IMR-90 (cell line): ENCODE measurements around the gene THRB. TPM values are rescaled to one million over a fixed set of nuclear protein-coding genes. Genes with fewer than 3 reads are reported as not detected.

Experiments used
- ATAC-seq: fragments of 200-7000 bp; cut with Tn5 transposase; 2 replicates; pipeline ENCODE4 v1.9.1; 2020; ENCODE audit warnings: low read depth, mild to moderate bottlenecking, moderate library complexity
- BruUV-seq: library from RNA; stranded (reverse); fragments of 400-500 nt; replicated peaks from 2 replicates; lab custom pipeline; 2021; lab: Mats Ljungman, UMichigan
- CTCF ChIA-PET: fragments of 300-600 bp; formaldehyde crosslinking; extraction: SDS; loops from one replicate; lab custom pipeline; 2021; ENCODE audit warnings: antibody characterized with exemption; lab: Yijun Ruan, JAX
- POLR2A ChIA-PET: fragments of 300-600 bp; sonication (Branson Sonifier 250); formaldehyde crosslinking; loops from one replicate; lab custom pipeline; 2022; ENCODE audit warnings: antibody characterized with exemption; ENCODE audit not compliant: unreplicated experiment; lab: Charles Lee
- DNase-seq: peaks from one replicate; pipeline ENCODE4 v3.0.0; 2013
- H2AFZ ChIP-seq: replicated peaks from 2 replicates; pipeline ENCODE3; 2013; ENCODE audit warnings: low read length, mild to moderate bottlenecking; ENCODE audit not compliant: poor library complexity
- H2AK5ac ChIP-seq: 2 replicates; pipeline ENCODE4 v1.6.1; 2013; ENCODE audit warnings: low read depth, low read length, inconsistent platforms
- H2AK9ac ChIP-seq: replicated peaks from 2 replicates; pipeline ENCODE3; 2013; ENCODE audit warnings: mild to moderate bottlenecking, low read depth, low read length, moderate library complexity; ENCODE audit not compliant: poor library complexity
- H2BK120ac ChIP-seq: 2 replicates; pipeline ENCODE4 v1.6.1; 2013; ENCODE audit warnings: low read depth, low read length, inconsistent platforms
- H2BK15ac ChIP-seq: 3 replicates; pipeline ENCODE4 v1.6.1; 2013; ENCODE audit warnings: low read depth, low read length, inconsistent platforms
- H2BK20ac ChIP-seq: 2 replicates; pipeline ENCODE4 v1.6.1; 2013; ENCODE audit warnings: low read depth, mild to moderate bottlenecking, inconsistent platforms, low read length, moderate library complexity
- H2BK5ac ChIP-seq: 2 replicates; pipeline ENCODE4 v1.6.1; 2013; ENCODE audit warnings: mild to moderate bottlenecking, low read depth, low read length, inconsistent platforms; ENCODE audit not compliant: poor library complexity, severe bottlenecking
- H3K14ac ChIP-seq: replicated peaks from 2 replicates; pipeline ENCODE4 v1.6.1; 2013; ENCODE audit warnings: low read depth, low read length, inconsistent platforms
- H3K18ac ChIP-seq: 2 replicates; pipeline ENCODE4 v1.6.1; 2013; ENCODE audit warnings: low read depth, low read length, control low read depth
- H3K23ac ChIP-seq: 2 replicates; pipeline ENCODE4 v1.6.1; 2013; ENCODE audit warnings: low read depth, low read length, inconsistent platforms
- H3K27ac ChIP-seq: 2 replicates; pipeline ENCODE4 v1.5.1; 2013; ENCODE audit warnings: mild to moderate bottlenecking, control low read depth, low read length; ENCODE audit not compliant: insufficient read depth
- H3K27me3 ChIP-seq: 2 replicates; pipeline ENCODE4 v1.6.1; 2013; ENCODE audit warnings: low read length; ENCODE audit not compliant: control insufficient read depth, insufficient read depth
- H3K36me3 ChIP-seq: 2 replicates; pipeline ENCODE4 v1.6.1; 2013; ENCODE audit warnings: low read length, mixed read lengths; ENCODE audit not compliant: control insufficient read depth, insufficient read depth
- H3K4ac ChIP-seq: 2 replicates; pipeline ENCODE4 v1.6.1; 2013; ENCODE audit warnings: low read depth, low read length, inconsistent platforms
- H3K4me1 ChIP-seq: 2 replicates; pipeline ENCODE4 v1.6.1; 2013; ENCODE audit warnings: low read length, mixed read lengths; ENCODE audit not compliant: control insufficient read depth, insufficient read depth
- H3K4me2 ChIP-seq: 2 replicates; pipeline ENCODE4 v1.6.1; 2013; ENCODE audit warnings: low read depth, mild to moderate bottlenecking, control low read depth, low read length, moderate library complexity
- H3K4me3 ChIP-seq: 2 replicates; pipeline ENCODE4 v1.5.1; 2013; ENCODE audit warnings: low read depth, mild to moderate bottlenecking, control low read depth, low read length, moderate library complexity; ENCODE audit not compliant: insufficient read depth
- H3K56ac ChIP-seq: 2 replicates; pipeline ENCODE4 v1.6.1; 2013; ENCODE audit warnings: low read length, inconsistent platforms; ENCODE audit not compliant: insufficient read depth; ENCODE audit errors: extremely low read depth
- H3K79me1 ChIP-seq, 2 experiments: 2 replicates each; pipeline ENCODE4 v1.6.1; 2013; ENCODE audit warnings: low read length in 2 of 2, inconsistent platforms in 1 of 2, low read depth in 1 of 2
- H3K9ac ChIP-seq: 2 replicates; pipeline ENCODE4 v1.6.1; 2013; ENCODE audit warnings: low read depth, low read length, control low read depth
- H3K9me1 ChIP-seq: 2 replicates; pipeline ENCODE4 v1.6.1; 2013; ENCODE audit warnings: low read length, inconsistent platforms; ENCODE audit not compliant: insufficient read depth
- H3K9me3 ChIP-seq: 2 replicates; pipeline ENCODE4 v1.6.1; 2013; ENCODE audit warnings: low read length; ENCODE audit not compliant: control insufficient read depth, insufficient read depth
- H4K20me1 ChIP-seq: 2 replicates; pipeline ENCODE4 v1.6.1; 2013; ENCODE audit warnings: low read length, inconsistent platforms; ENCODE audit not compliant: insufficient read depth
- H4K5ac ChIP-seq: 2 replicates; pipeline ENCODE4 v1.6.1; 2013; ENCODE audit warnings: mild to moderate bottlenecking, low read depth, low read length, control low read depth
- H4K8ac ChIP-seq, 2 experiments: 2 replicates each; pipeline ENCODE4 v1.6.1; 2013; ENCODE audit warnings: low read depth in 2 of 2, low read length in 2 of 2, control low read depth in 1 of 2, inconsistent platforms in 1 of 2
- H4K91ac ChIP-seq: 2 replicates; pipeline ENCODE4 v1.6.1; 2013; ENCODE audit warnings: low read depth, low read length, inconsistent platforms; ENCODE audit not compliant: insufficient read depth
- BHLHE40 ChIP-seq: fragments of 150-350 bp; IDR thresholded peaks from 2 replicates; pipeline ENCODE4 v1.6.1; 2016; ENCODE audit warnings: mild to moderate bottlenecking, low read depth, low read length
- CEBPB ChIP-seq: IDR thresholded peaks from 2 replicates; pipeline ENCODE4 v1.6.1; 2012; ENCODE audit warnings: low read depth, low read length, improper control_type of control experiment
- FOS ChIP-seq: fragments of 150-350 bp; IDR thresholded peaks from 2 replicates; pipeline ENCODE4 v1.6.1; 2016; ENCODE audit warnings: low read depth, low read length
- MAFK ChIP-seq: IDR thresholded peaks from 2 replicates; pipeline ENCODE4 v1.6.1; 2012; ENCODE audit warnings: low read depth, low read length, improper control_type of control experiment
- MAZ ChIP-seq: IDR thresholded peaks from 2 replicates; pipeline ENCODE4 v1.6.1; 2012; ENCODE audit warnings: low read depth, mild to moderate bottlenecking, low read length, improper control_type of control experiment, moderate library complexity, borderline replicate concordance
- MXI1 ChIP-seq: IDR thresholded peaks from 2 replicates; pipeline ENCODE4 v1.6.1; 2012; ENCODE audit warnings: low read depth, mild to moderate bottlenecking, low read length, moderate library complexity, borderline replicate concordance
- POLR2A ChIP-seq: IDR thresholded peaks from 2 replicates; pipeline ENCODE4 v1.6.1; 2012; ENCODE audit warnings: mild to moderate bottlenecking, low read depth, low read length
- RAD21 ChIP-seq: IDR thresholded peaks from 2 replicates; pipeline ENCODE4 v1.6.1; 2012; ENCODE audit warnings: low read length, improper control_type of control experiment
- RCOR1 ChIP-seq: IDR thresholded peaks from 2 replicates; pipeline ENCODE4 v1.6.1; 2012; ENCODE audit warnings: mild to moderate bottlenecking, low read length, improper control_type of control experiment; ENCODE audit not compliant: insufficient replicate concordance
- RFX5 ChIP-seq: IDR thresholded peaks from 2 replicates; pipeline ENCODE4 v1.8.0; 2012; ENCODE audit warnings: low read depth, mild to moderate bottlenecking, low read length, moderate library complexity
- WGBS, 2 experiments: methylation state at CpG; one replicate each; pipeline versions ENCODE4 v1.1.5 to v1.1.7; 2013; ENCODE audit warnings: missing lambda C conversion rate in 2 of 2; ENCODE audit not compliant: insufficient read length in 1 of 2; ENCODE audit errors: extremely low coverage in 2 of 2; 5-methylcytosine and 5-hydroxymethylcytosine counted together
- dilution Hi-C: fragments of 300-500 bp; cut with HindIII; formaldehyde crosslinking; loops from one replicate; pipeline ENCODE4 v1.14.3; 2018; ENCODE audit warnings: low sequenced_read_pairs; ENCODE audit not compliant: unreplicated experiment
- in situ Hi-C: fragments of 300-500 bp; cut with MboI; formaldehyde crosslinking; loops from 3 replicates; pipeline ENCODE4 v1.14.3; 2019; ENCODE audit warnings: low sequenced_read_pairs, inconsistent platforms, mixed read lengths
- intact Hi-C: fragments of 100-400 bp; cut with micrococcal nuclease; formaldehyde crosslinking; loops from 2 replicates; pipeline ENCODE4 v1.10.0; 2022
- polyA plus RNA-seq, 3 experiments: library from polyadenylated mRNA; depleted of rRNA; stranded (reverse); fragments of >200 nt; gene quantifications; 2 replicates each; pipeline ENCODE4 v1.2.3, GENCODE V29; 2012; ENCODE audit warnings: low replicate concordance in 1 of 3
- total RNA-seq: library from RNA; depleted of rRNA; stranded (reverse); fragments of >200 nt; gene quantifications from 2 replicates; pipeline ENCODE4 v1.2.3, GENCODE V29; 2012
- TF ChIP-seq, protein P1 (sequence below): fragments of 150-350 bp; IDR thresholded peaks from 2 replicates; pipeline ENCODE4 v1.6.1; 2017; ENCODE audit warnings: mild to moderate bottlenecking, antibody characterized with exemption, low read length, low read depth
- TF ChIP-seq, protein P2 (sequence below): fragments of 150-350 bp; IDR thresholded peaks from 2 replicates; pipeline ENCODE4 v1.6.1; 2016; ENCODE audit warnings: low read depth, mild to moderate bottlenecking, low read length, moderate library complexity, borderline replicate concordance

THRB gene
- total and polyA plus RNA-seq, 2 of the 4 experiments (the other 2 are of a cell fraction): under 0.01 TPM; not detected in 1

DNA sequence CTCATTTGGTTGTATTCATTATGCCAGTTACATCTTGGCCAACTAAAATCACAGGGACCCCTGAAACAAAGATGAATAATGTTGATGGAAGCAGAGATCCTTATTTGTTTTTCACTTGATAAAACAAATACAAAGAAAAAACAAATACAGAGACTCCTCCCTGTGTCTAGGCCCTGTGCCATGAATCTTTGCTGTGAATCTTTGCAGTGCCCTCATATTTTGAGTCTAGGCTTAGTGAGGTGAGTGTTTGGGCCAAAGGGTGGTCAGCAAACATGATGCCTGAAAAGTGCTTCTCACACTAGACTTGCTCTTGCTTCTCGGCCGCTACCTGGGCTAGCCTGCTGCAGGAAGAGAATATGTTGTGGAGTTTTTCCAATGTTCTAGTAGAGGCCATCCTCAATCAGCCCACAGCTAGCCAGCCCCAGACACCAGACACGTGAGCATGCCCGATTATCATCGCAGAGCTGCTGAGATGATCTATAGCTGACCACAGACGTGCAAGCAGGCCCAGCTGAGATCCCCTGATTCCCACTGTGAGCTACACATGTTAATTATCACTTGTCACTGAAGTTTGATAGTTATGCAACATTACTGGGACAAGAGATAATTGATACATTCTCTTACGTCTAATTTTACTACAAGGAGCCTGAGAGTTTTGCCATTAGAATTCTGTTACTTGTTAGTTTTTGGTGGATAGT, 191.4 kb downstream of the THRB start:
- TF ChIP-seq FOS (no peak), RFX5 (no peak), RAD21 (no peak), CEBPB (no peak), MAZ (no peak), BHLHE40 (no peak), MXI1 (no peak), RCOR1 (no peak), POLR2A (no peak), MAFK (no peak)
- TF ChIP-seq, protein P1, sequence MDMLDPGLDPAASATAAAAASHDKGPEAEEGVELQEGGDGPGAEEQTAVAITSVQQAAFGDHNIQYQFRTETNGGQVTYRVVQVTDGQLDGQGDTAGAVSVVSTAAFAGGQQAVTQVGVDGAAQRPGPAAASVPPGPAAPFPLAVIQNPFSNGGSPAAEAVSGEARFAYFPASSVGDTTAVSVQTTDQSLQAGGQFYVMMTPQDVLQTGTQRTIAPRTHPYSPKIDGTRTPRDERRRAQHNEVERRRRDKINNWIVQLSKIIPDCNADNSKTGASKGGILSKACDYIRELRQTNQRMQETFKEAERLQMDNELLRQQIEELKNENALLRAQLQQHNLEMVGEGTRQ: no peak
- TF ChIP-seq, protein P2, sequence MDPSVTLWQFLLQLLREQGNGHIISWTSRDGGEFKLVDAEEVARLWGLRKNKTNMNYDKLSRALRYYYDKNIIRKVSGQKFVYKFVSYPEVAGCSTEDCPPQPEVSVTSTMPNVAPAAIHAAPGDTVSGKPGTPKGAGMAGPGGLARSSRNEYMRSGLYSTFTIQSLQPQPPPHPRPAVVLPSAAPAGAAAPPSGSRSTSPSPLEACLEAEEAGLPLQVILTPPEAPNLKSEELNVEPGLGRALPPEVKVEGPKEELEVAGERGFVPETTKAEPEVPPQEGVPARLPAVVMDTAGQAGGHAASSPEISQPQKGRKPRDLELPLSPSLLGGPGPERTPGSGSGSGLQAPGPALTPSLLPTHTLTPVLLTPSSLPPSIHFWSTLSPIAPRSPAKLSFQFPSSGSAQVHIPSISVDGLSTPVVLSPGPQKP: no peak
- no TSS peak for BruUV-seq
- H3K4me3 ChIP-seq: no peak overlapping the region

More for the DNA sequence above, 191.4 kb downstream of the THRB start:
- Histone ChIP-seq H3K27ac (no peak overlapping the region), H2BK20ac (no peak overlapping the region), H3K9me3 (no peaks in the 10 kb centered on the region), H3K36me3 (no peaks in the 10 kb centered on the region), H3K9me1 (no peaks in the 10 kb centered on the region; the same call in 1 of the 2 replicates), H4K5ac (no peak overlapping the region), H2AK9ac (no peak overlapping the region), H2BK120ac (no peak overlapping the region), H2BK5ac (no peak overlapping the region), H3K18ac (no peak overlapping the region), H4K8ac (no peak overlapping the region), H2AK5ac (no peak overlapping the region), H3K9ac (no peak overlapping the region), H3K27me3 (no peaks in the 10 kb centered on the region), H3K14ac (no peak overlapping the region), H4K20me1 (no peaks in the 10 kb centered on the region), H3K4me1 (no peaks in the 10 kb centered on the region), H3K79me1 (no peaks in the 10 kb centered on the region), H3K23ac (no peak overlapping the region), H4K91ac (no peak overlapping the region), H3K56ac (no peak overlapping the region), H2BK15ac (no peak overlapping the region), H3K4me2 (no peak overlapping the region), H3K4ac (no peak overlapping the region), H2AFZ (no peak overlapping the region)
- dilution Hi-C loops: no loop called here
- ATAC-seq: no peak
- intact Hi-C loops: no loop called here
- DNase-seq: no peak
- CTCF ChIA-PET: interaction anchor here (1.0 kb wide), 1 partner anchor 17 kb away, joined by 3 read pairs; no protein-coding TSS in a partner anchor
- POLR2A ChIA-PET: no interaction called here
- WGBS, 2 experiments: no CpG with 5 or more reads among the region's 7 CpGs
- in situ Hi-C loops: no loop called here
